Uterus (tissue), 4 donors: ENCODE results near the gene AK9. TPM values are rescaled to one million over a fixed set of nuclear protein-coding genes. Genes with fewer than 3 reads are reported as not detected.

Source experiments
- DNase-seq, 2 donors: peaks; one replicate each; pipeline ENCODE4 v3.0.0-alpha.2; 2019 to 2020
- H3K27ac ChIP-seq, 2 donors: fragments of 200-600 bp; sonication (generic); 1 replicate in 1 of 2; 2 replicates in 1 of 2; pipeline ENCODE4 v1.5.1; 2016 to 2018
- H3K27me3 ChIP-seq, 2 donors: fragments of 200-600 bp; sonication (generic); one replicate each; pipeline ENCODE4 v1.5.1; 2018 to 2019; ENCODE audit warnings: control low read depth in 1 of 2
- H3K36me3 ChIP-seq, 2 donors: fragments of 200-600 bp; sonication (generic); one replicate each; pipeline ENCODE4 v1.5.1; 2019; ENCODE audit warnings: control low read depth in 1 of 2
- H3K4me1 ChIP-seq, 2 donors: fragments of 200-600 bp; sonication (generic); one replicate each; pipeline ENCODE4 v1.5.1; 2018 to 2019; ENCODE audit warnings: control low read depth in 1 of 2
- H3K4me3 ChIP-seq, 2 donors: fragments of 200-600 bp; sonication (generic); 1 replicate in 1 of 2; 2 replicates in 1 of 2; pipeline ENCODE4 v1.5.1; 2018 to 2019; ENCODE audit warnings: mild to moderate bottlenecking in 1 of 2
- H3K9me3 ChIP-seq, 2 donors: fragments of 200-600 bp; sonication (generic); one replicate each; pipeline ENCODE4 v1.5.1; 2019; ENCODE audit warnings: control low read depth in 1 of 2
- CTCF ChIP-seq, 4 experiments: fragments of 200-600 bp in 2 of 4; fragments of 450-650 bp in 2 of 4; sonication (generic) in 2 of 4; IDR thresholded peaks; one replicate each; pipeline ENCODE4 v1.5.1; 2016 to 2019; ENCODE audit warnings: antibody characterized with exemption in 4 of 4, mild to moderate bottlenecking in 2 of 4, moderate library complexity in 1 of 4
- POLR2A ChIP-seq, 2 donors: fragments of 450-650 bp; IDR thresholded peaks; one replicate each; pipeline ENCODE4 v1.6.1; 2016; ENCODE audit warnings: antibody characterized with exemption in 2 of 2, mild to moderate bottlenecking in 1 of 2, moderate library complexity in 1 of 2
- intact Hi-C: fragments of 100-400 bp; cut with DNase I; formaldehyde crosslinking; loops from one replicate; pipeline ENCODE4 v1.15.1; 2023; ENCODE audit warnings: low total_unique reads
- total RNA-seq, 4 donors: library from RNA; depleted of rRNA in 3 of 4; stranded (reverse); fragments of >200 nt in 3 of 4; gene quantifications; one replicate each; pipeline versions ENCODE4 v1.1.0 to v1.2.4, GENCODE V29; 2014 to 2023
- donor health status: DM: yes; HTN: yes; CAD: no.

AK9 gene
- total RNA-seq, 4 donors from 2014 or later = 12.3 to 27.9 (median 13.5) TPM

- Histone ChIP-seq H3K27ac (no peak overlapping the region), H3K4me1 (no peaks in the 10 kb centered on the region), H3K36me3 (no peaks in the 10 kb centered on the region), H3K4me3 (no peak overlapping the region), H3K27me3 (no peaks in the 10 kb centered on the region), H3K9me3 (no peaks in the 10 kb centered on the region)
- intact Hi-C loops = no loop called here
- no peak for DNase-seq
- no peak for TF ChIP-seq CTCF (IDR thresholded peaks at IDR 0.05)
- TF ChIP-seq POLR2A (IDR thresholded peaks at IDR 0.05) = no peak
Observed at GRCh38 chr6:109506314-109506713, 184.7 kb downstream of the AK9 start.

GRCh38 chr6:109503327-109504224, 187.4 kb downstream of the AK9 start:
- DNase-seq = no peak
- no peaks in the 10 kb centered on the region for H3K9me3 ChIP-seq

GRCh38 chr6:109498936-109499335, 192.1 kb downstream of the AK9 start:
- no peaks in the 10 kb centered on the region for H3K4me1 ChIP-seq
- no peak overlapping the region for H3K4me3 ChIP-seq
- no peaks in the 10 kb centered on the region for H3K9me3 ChIP-seq
- no peak for TF ChIP-seq CTCF (IDR thresholded peaks at IDR 0.05)
- no peak for TF ChIP-seq POLR2A (IDR thresholded peaks at IDR 0.05)
- H3K27me3 ChIP-seq = no peaks in the 10 kb centered on the region
- intact Hi-C loops = no loop called here
- H3K27ac ChIP-seq = no peak overlapping the region
- no peak for DNase-seq
- H3K36me3 ChIP-seq = no peaks in the 10 kb centered on the region

More at GRCh38 chr6:109503327-109504224, 187.4 kb downstream of the AK9 start:
- Histone ChIP-seq H3K27ac (no peak overlapping the region), H3K27me3 (no peaks in the 10 kb centered on the region), H3K4me1 (no peaks in the 10 kb centered on the region), H3K4me3 (no peak overlapping the region), H3K36me3 (no peaks in the 10 kb centered on the region)
- intact Hi-C loops = no loop called here
- TF ChIP-seq CTCF (IDR thresholded peaks at IDR 0.05) (no peak), POLR2A (IDR thresholded peaks at IDR 0.05) (no peak)

- DNase-seq = no peak
- intact Hi-C loops = no loop called here
- TF ChIP-seq POLR2A (IDR thresholded peaks at IDR 0.05) (no peak), CTCF (IDR thresholded peaks at IDR 0.05) (no peak)
- Histone ChIP-seq H3K36me3 (no peaks in the 10 kb centered on the region), H3K9me3 (no peaks in the 10 kb centered on the region), H3K4me3 (no peak overlapping the region), H3K27me3 (no peaks in the 10 kb centered on the region), H3K4me1 (no peaks in the 10 kb centered on the region), H3K27ac (no peak overlapping the region)
Observed at GRCh38 chr6:109498052-109498451, 192.9 kb downstream of the AK9 start.

GRCh38 chr6:109496036-109496772, 194.8 kb downstream of the AK9 start:
- intact Hi-C loops = no loop called here
- no peak for TF ChIP-seq CTCF (IDR thresholded peaks at IDR 0.05)
- TF ChIP-seq POLR2A (IDR thresholded peaks at IDR 0.05) = no peak

More at GRCh38 chr6:109496036-109496772, 194.8 kb downstream of the AK9 start:
- Histone ChIP-seq H3K36me3 (no peaks in the 10 kb centered on the region), H3K9me3 (no peaks in the 10 kb centered on the region), H3K4me3 (no peak overlapping the region), H3K27ac (no peak overlapping the region), H3K4me1 (no peaks in the 10 kb centered on the region), H3K27me3 (no peaks in the 10 kb centered on the region)
- no peak for DNase-seq
